Cardiac septum (tissue), 1 donor: ENCODE measurements around the gene WDR83. TPM values are rescaled to one million over a fixed set of nuclear protein-coding genes. Genes with fewer than 3 reads are reported as not detected.
A peak's percentile ranks its signal among the peaks of the same experiment; 100 is the strongest.
"Not testable (repeated sequence)": the region's sequence is repeated elsewhere in the genome, so short reads cannot be mapped to it uniquely, and the experiment has no call there.

Experiments
- DNase-seq: peaks from one replicate; pipeline ENCODE4 v3.0.0-alpha.2; 2020; ENCODE audit warnings: low spot score
- intact Hi-C: fragments of 100-400 bp; cut with DNase I; formaldehyde crosslinking; loops from one replicate; pipeline ENCODE4 v1.14.0; 2022
- long read RNA-seq: library from polyadenylated mRNA; unstranded; transcript quantifications from one replicate; pipeline ENCODE4 v2.0.0, GENCODE V29; 2021
- total RNA-seq: library from RNA; stranded (reverse); fragmentation: NEBNext Ultra II Directional; extraction: Animal tissue kit (Norgen Biotek cat#: 25700); gene quantifications from one replicate; pipeline ENCODE4 v1.2.1, GENCODE V29; 2021
- donor health status: DM: no; HTN: no; CAD: no.

Gene WDR83, protein sequence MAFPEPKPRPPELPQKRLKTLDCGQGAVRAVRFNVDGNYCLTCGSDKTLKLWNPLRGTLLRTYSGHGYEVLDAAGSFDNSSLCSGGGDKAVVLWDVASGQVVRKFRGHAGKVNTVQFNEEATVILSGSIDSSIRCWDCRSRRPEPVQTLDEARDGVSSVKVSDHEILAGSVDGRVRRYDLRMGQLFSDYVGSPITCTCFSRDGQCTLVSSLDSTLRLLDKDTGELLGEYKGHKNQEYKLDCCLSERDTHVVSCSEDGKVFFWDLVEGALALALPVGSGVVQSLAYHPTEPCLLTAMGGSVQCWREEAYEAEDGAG
- 10.0 TPM for total RNA-seq
- long read RNA-seq, transcript WDR83-201 (11 exons, 1,457 nt) = major isoform, 8 of 17 reads
- long read RNA-seq, partial matches to known transcripts = 4 of 17 reads
- long read RNA-seq, other reads (novel, unspliced or antisense) = 5 of 17 reads

GRCh38 chr19:12666265-12667048, at the start of gene WDR83, which contains the start of gene MAN2B1:
TSS of gene WDR83 (plus strand) at chr19:12666807. CDS start at chr19:12669791, 2,984 bp downstream.
TSS of gene MAN2B1 (minus strand) at chr19:12666742. CDS start at chr19:12666701, 41 bp downstream.
- DNase-seq = peak; percentile 90
- intact Hi-C loops = loop anchor here (5.0 kb wide), 1 partner anchor 104 kb away; no protein-coding TSS in a partner anchor

DNA sequence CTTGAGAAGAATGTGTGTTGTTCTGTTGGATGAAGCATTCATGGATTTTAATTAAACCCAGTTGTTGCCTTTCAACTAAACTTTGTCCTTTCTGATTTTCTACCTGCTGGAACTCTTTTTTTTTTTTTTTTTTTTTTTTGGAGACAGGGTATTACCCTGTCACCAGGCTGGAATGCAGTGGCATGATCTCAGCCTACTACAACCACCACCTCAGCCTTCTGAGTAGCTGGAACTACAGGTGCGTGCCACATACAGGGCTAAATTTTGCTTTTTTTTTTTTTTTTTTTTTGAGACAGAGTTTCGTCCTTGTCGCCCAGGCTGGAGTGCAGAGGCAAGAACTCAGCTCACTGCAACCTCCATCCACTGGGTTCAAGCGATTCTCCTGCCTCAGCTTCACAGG, 49.0 kb upstream of the WDR83 start:
- DNase-seq = no peak
- intact Hi-C loops = no loop called here

GRCh38 chr19:12621253-12622024, 45.2 kb upstream of the WDR83 start:
- intact Hi-C loops, DNase-seq: not testable (repeated sequence)

DNA sequence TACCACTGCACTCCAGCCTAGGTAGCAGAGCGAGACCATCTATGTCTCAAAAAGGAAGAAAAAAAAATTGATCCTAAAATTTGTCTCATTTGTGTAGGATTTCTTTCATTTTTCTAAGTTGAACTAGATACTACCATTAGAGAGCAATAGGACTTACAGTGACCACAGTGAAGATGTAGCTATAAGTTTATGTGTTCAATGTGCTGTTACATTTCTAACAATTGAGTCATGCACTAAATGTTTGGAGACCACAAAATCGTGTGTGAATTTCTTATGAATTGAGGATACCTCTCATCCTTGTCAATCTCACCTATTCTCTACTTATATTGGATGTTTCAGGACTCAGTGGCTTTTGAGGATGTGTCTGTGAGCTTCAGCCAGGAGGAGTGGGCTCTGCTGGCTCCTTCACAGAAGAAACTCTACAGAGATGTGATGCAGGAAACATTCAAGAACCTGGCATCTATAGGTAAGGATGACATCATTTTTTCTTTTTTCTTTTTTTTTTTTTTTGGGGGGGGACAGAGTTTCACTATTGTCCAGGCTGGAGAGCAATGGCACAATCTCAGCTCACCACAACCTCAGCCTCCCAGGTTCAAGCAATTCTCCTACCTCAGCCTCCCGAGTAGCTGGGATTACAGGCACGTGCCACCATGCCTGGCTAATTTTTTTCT, 43.1 kb upstream of the WDR83 start:
- no peak for DNase-seq
- intact Hi-C loops = no loop called here

DNA sequence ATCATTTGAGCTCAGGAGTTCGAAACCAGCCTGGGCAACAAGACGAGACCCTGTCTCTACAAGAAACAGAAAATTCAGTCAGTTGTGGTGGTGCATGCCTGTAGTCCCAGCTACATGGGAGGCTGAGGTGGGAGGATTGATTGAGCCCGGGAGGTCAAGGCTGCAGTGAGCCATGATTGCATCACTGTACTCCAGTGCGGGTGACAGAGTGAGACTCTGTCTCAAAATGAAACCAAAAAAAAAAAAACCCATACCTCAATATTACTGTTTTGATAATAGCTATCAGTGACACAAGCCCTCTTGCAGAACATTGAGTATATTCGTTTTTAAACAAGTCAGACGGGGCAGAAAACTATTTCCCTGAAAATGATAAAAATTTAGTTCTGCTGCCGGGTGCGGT, 39.6 kb upstream of the WDR83 start:
- DNase-seq = no peak
- intact Hi-C loops = no loop called here

DNA sequence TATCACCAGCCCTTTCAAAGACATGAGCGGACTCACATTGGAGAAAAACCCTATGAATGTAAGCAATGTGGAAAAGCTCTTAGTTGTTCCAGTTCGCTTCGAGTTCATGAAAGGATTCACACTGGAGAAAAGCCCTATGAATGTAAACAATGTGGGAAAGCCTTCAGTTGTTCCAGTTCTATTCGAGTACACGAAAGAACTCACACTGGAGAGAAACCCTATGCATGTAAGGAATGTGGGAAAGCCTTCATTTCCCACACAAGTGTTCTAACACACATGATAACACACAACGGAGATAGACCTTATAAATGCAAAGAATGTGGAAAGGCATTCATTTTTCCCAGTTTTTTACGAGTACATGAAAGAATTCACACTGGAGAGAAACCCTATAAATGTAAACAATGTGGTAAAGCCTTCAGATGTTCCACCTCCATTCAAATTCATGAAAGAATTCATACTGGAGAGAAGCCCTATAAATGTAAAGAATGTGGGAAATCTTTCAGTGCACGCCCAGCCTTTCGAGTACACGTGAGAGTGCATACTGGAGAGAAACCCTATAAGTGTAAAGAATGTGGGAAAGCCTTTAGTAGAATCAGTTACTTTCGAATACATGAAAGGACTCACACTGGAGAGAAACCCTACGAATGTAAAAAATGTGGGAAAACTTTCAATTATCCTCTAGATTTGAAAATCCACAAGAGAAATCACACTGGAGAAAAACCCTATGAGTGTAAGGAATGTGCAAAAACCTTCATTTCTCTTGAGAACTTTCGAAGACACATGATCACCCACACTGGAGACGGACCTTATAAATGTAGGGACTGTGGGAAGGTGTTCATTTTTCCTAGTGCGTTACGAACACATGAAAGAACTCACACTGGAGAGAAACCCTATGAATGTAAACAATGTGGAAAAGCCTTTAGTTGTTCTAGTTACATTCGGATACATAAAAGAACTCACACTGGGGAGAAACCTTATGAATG, 38.3 kb upstream of the WDR83 start:
- DNase-seq = no peak
- intact Hi-C loops = no loop called here

- DNase-seq = peak; percentile 27
- intact Hi-C loops = no loop called here
These were observed 37.4 kb upstream of the WDR83 start for GRCh38 chr19:12629215-12629614.

DNA sequence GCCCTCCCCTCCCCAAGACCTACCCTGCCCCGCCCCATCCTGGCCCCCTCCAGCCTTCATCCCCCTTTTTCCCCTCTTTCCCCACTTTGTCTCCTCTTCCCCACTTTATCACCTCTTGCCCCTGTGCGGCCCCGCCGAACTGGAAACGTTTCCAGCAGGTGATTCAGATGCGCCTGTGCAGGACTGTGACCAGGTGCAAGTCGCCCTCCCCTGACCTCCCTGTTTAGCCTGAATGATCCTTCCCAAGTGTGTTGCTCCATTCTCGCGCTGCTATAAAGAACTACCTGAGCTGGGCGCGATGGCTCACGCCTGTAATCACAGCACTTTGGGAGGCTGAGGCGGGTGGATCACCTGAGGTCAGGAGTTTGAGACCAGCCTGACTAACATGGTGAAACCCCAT, 30.0 kb upstream of the WDR83 start:
- peak; percentile 63 for DNase-seq
- intact Hi-C loops = no loop called here

DNA sequence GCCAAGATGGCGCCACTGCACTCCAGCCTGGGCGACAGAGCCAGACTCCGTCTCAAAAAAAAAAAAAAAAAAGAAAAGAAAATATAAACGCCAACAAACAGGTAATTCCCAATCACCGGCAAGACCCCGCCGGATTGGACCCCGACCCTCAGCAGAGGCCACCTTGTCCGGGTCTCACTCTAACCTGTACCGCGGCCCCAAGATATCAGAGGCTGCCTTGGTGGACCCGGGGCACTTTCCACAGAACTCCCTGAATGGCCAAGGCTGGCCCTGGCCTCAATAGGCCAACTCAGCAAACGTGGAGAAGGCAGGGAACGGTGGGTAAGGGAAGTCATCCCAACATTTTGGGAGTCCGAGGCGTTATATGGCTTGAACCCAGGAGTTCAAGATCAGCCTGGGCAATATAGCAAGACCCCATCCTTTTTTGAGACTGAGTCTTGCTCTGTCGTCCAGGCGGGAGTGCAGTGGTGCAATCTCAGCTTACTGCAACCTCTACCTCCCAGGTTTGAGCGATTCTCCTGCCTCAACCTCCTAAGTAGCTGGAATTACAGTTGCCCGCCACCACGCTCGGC, 27.9 kb upstream of the WDR83 start:
- peak; percentile 35 for DNase-seq

GRCh38 chr19:12639901-12640613, 26.6 kb upstream of the WDR83 start:
- peak; percentile 94 for DNase-seq
- intact Hi-C loops = no loop called here

More for the DNA sequence above, 27.9 kb upstream of the WDR83 start:
- intact Hi-C loops = no loop called here

- DNase-seq = peak; percentile 27
- intact Hi-C loops = no loop called here
These were observed 25.2 kb upstream of the WDR83 start for GRCh38 chr19:12641456-12641855.

GRCh38 chr19:12642506-12642905, 24.1 kb upstream of the WDR83 start:
- intact Hi-C loops = no loop called here
- DNase-seq = no peak

- intact Hi-C loops = not testable (repeated sequence)
These were observed 22.9 kb upstream of the WDR83 start for GRCh38 chr19:12643716-12644115.

DNA sequence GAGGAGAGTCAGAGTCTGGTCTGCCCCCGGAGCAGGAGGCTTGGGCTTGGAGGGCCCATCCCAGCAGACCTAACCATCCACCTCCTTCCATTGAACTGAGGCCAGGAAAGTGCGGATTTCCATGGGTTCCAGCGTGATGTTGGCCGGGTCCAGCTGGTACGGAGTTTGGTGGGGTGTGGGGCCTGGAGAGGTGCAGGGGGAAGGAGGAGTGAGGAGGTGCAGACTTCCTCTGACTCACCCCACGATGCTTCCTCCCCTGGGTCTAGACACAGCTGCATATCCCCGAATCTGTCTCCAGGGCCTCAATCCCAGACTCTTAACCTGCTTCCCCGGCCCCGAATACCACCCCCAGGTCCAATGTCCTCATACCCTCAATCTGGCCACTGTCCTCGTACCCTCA, 20.1 kb upstream of the WDR83 start:
- DNase-seq = no peak
- intact Hi-C loops = no loop called here

More at GRCh38 chr19:12643716-12644115, 22.9 kb upstream of the WDR83 start:
- DNase-seq = peak; percentile 44

DNA sequence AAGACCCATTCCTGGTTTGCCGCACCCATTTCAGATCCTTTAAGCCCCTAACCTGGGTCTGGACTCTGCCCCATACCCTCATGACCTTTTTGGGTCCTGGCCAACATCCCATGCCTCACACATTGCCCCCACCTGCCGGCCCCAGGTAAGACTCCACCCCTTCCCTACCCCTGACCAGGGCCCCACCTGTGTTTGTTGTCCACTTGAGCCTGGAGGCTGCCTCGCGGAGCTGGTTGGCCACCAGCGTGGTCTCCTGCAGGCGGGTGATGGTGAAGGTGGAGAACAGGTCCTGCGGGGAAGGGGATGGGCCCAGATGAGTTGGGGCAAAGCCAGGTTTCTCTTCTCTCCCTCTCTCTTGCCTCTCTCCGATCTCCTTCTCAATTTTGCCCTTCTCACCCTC, 19.6 kb upstream of the WDR83 start:
- DNase-seq = no peak
- intact Hi-C loops = no loop called here

DNA sequence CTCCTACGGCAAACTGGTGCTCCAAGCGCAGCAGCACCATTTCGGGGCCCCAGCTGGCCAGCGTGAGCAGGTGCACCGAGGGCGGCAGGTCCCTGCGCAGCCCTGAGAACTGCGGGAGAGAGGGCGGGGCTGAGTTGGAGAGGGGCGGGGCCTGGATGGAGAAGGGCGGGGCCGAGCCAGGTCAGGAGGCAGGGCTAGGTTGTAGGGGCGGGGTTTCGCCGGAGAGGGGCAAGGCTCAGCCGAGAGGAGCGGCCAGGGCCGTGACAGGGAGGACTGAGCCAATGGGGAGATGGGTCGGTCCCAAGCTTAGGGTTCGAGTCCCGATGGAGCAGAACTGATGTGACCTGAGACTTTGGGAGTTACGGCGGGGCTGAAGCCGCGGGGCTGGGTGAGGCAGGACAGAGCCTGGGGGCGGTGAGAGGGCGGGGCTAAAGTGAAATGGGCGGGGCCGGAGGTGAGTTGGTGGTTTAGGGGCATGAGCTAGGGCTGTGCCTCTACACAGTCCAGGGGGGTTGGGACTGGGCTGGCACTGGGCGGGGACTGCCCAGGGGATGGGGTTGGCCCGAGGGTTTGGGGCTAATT, 19.0 kb upstream of the WDR83 start:
- intact Hi-C loops = no loop called here
- DNase-seq = peak; percentile 88

- no peak for DNase-seq
- intact Hi-C loops = no loop called here
These were observed 18.5 kb upstream of the WDR83 start for GRCh38 chr19:12648088-12648487.
